ENCODE data around the gene HSD17B3.

Gene HSD17B3

GRCh38 chr9:96232539-96233241, 69.3 kb downstream of the HSD17B3 start:
- peak; percentile 20 for DNase-seq

- DNase-seq, result no peak
These were observed 69.8 kb downstream of the HSD17B3 start for GRCh38 chr9:96232164-96232538.

GRCh38 chr9:96230002-96230401, 72.0 kb downstream of the HSD17B3 start:
- no peak for DNase-seq

GRCh38 chr9:96222132-96222531, 79.8 kb downstream of the HSD17B3 start:
- DNase-seq, result no peak

GRCh38 chr9:96219900-96220257, 82.1 kb downstream of the HSD17B3 start:
- DNase-seq, result no peak

GRCh38 chr9:96219026-96219899, 82.7 kb downstream of the HSD17B3 start:
- DNase-seq, result no peak

GRCh38 chr9:96217754-96218693, 84.0 kb downstream of the HSD17B3 start:
- DNase-seq, result peak; percentile 13

GRCh38 chr9:96217294-96217707, 84.7 kb downstream of the HSD17B3 start:
- no peak for DNase-seq

- DNase-seq, result no peak
These were observed 85.4 kb downstream of the HSD17B3 start for GRCh38 chr9:96216583-96216982.

GRCh38 chr9:96215841-96216240, 86.1 kb downstream of the HSD17B3 start:
- no peak for DNase-seq

- no peak for DNase-seq
These were observed 87.3 kb downstream of the HSD17B3 start for GRCh38 chr9:96214635-96215034.

- no peak for DNase-seq
These were observed 92.3 kb downstream of the HSD17B3 start for GRCh38 chr9:96209407-96210271.

GRCh38 chr9:96206156-96206751, 95.7 kb downstream of the HSD17B3 start:
- no peak for DNase-seq

- DNase-seq, result no peak
These were observed 97.1 kb downstream of the HSD17B3 start for GRCh38 chr9:96204853-96205252.

GRCh38 chr9:96203867-96204501, 98.0 kb downstream of the HSD17B3 start:
- no peak for DNase-seq

- DNase-seq, result no peak
These were observed 98.8 kb downstream of the HSD17B3 start for GRCh38 chr9:96202971-96203780.

GRCh38 chr9:96201140-96201539, 100.8 kb downstream of the HSD17B3 start:
- DNase-seq, result no peak

GRCh38 chr9:96199006-96199405, 103.0 kb downstream of the HSD17B3 start:
- DNase-seq, result no peak

GRCh38 chr9:96195541-96195940, 106.4 kb downstream of the HSD17B3 start:
- DNase-seq, result no peak

- DNase-seq, result no peak
These were observed 108.7 kb downstream of the HSD17B3 start for GRCh38 chr9:96193236-96193755.
